Type B pancreatic cell (in vitro differentiated cells): ENCODE results near the gene RPTOR. TPM values are rescaled to one million over a fixed set of nuclear protein-coding genes. Genes with fewer than 3 reads are reported as not detected.

Experiments
- DNase-seq: peaks from one replicate; pipeline ENCODE4 v3.0.0; 2021; ENCODE audit warnings: mixed read lengths; ENCODE audit not compliant: unreplicated experiment; ENCODE audit errors: extremely low spot score
- H3K27ac Mint-ChIP-seq: 2 replicates; pipeline ENCODE4 v1.8.0; 2021; ENCODE audit warnings: mild to moderate bottlenecking, mixed read lengths
- H3K27me3 Mint-ChIP-seq: 2 replicates; pipeline ENCODE4 v1.8.0; 2021; ENCODE audit warnings: mixed read lengths
- H3K36me3 Mint-ChIP-seq: 2 replicates; pipeline ENCODE4 v1.8.0; 2021; ENCODE audit warnings: mixed read lengths
- H3K4me1 Mint-ChIP-seq: one replicate; pipeline ENCODE4 v1.8.0; 2021; ENCODE audit warnings: mixed read lengths; ENCODE audit not compliant: unreplicated experiment
- H3K4me3 Mint-ChIP-seq: 2 replicates; pipeline ENCODE4 v1.8.0; 2021; ENCODE audit warnings: mild to moderate bottlenecking, mixed read lengths
- H3K9me3 Mint-ChIP-seq: 2 replicates; pipeline ENCODE4 v1.8.0; 2021; ENCODE audit warnings: mixed read lengths
- CTCF ChIP-seq: fragments of 200-600 bp; sonication (generic); conservative IDR thresholded peaks from 2 replicates; pipeline ENCODE4 v1.5.0; 2021; ENCODE audit warnings: antibody characterized with exemption, mild to moderate bottlenecking
- total RNA-seq: library from RNA; stranded (reverse); gene quantifications from 2 replicates; pipeline ENCODE4 v1.2.1, GENCODE V29; 2021; ENCODE audit warnings: low replicate concordance

The RPTOR gene
- total RNA-seq, 1 donor from 2014 or later: 39.8 TPM

DNA sequence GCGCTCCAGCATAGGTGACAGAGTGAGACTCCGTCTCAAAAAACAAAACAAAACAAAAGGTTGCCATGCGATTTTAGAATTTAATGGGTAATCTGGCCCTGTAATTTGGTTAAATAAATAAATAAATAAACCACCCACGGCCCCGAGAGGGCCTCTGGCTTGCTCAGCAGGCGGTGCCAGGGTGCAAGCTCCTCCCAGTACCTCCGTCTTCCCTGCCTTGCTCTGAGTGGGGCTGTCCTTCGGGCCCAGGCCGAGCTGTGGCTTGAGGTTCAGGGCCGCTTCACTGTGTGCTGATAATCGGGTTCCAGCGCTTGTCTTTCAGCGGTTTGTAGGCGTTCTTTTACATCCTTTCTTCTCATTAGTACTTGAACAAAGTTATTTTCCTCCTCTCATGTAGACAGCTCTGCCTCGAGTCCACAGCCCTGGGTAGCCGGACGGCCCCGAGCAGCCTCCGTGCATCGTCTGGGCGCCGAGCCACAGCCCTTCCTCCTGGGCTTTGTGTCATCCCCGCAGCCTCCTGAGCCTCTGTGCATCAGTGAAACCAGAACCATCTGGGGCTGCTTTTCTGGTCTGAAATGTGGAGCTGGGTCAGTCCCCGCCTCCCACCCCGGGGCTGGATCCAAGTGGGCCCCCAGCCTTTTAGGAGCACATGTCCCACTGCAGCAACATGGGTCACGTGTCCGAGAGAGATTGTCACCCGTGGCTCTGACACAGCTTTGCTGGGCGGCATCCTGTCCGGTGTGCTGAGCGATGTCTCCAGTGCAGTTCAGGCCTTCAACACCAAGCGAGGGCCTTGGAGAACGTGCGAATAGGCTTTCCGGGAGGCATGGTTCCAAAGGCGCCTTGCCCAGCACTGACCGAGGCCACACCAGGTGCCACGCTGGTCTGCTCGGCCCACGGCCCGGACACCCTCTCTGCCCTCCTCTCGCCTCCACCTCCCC lies 289.6 kb downstream of the RPTOR start:
- no peak for TF ChIP-seq CTCF

DNA sequence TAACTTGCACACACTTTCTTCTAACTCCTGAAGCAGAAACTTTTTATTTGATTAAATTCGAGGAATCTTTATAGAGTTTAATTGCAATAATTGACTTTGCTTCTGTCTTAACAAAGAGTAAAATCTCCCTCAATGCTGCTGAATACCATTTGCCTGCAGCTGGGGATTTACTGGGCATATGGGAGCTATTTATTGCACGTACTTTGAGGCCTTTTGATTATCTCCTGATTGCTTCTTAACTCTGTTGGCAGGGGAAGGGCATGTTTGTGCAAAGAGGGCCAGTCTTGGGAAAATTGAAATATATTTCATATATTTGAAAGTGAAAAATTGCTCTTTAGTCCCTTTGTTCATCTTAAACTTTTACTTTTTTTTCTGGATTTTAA lies 290.2 kb downstream of the RPTOR start:
- no peaks in the 10 kb centered on the region for H3K27me3 Mint-ChIP-seq
- H3K4me1 Mint-ChIP-seq: peaks cover 42% of the 10 kb centered on the region
- no peak for DNase-seq
- TF ChIP-seq CTCF: no peak
- H3K4me3 Mint-ChIP-seq: peak overlapping the region; percentile 40
- H3K9me3 Mint-ChIP-seq: no peaks in the 10 kb centered on the region
- no peak overlapping the region for H3K27ac Mint-ChIP-seq
- peaks cover 4% of the 10 kb centered on the region for H3K36me3 Mint-ChIP-seq

More for the DNA sequence above, 289.6 kb downstream of the RPTOR start:
- H3K9me3 Mint-ChIP-seq: no peaks in the 10 kb centered on the region
- peaks cover 4% of the 10 kb centered on the region for H3K36me3 Mint-ChIP-seq
- peak overlapping the region; percentile 69 for H3K4me3 Mint-ChIP-seq
- peak overlapping the region; percentile 68 for H3K27ac Mint-ChIP-seq
- H3K4me1 Mint-ChIP-seq: peaks cover 42% of the 10 kb centered on the region
- no peak for DNase-seq
- H3K27me3 Mint-ChIP-seq: no peaks in the 10 kb centered on the region

DNA sequence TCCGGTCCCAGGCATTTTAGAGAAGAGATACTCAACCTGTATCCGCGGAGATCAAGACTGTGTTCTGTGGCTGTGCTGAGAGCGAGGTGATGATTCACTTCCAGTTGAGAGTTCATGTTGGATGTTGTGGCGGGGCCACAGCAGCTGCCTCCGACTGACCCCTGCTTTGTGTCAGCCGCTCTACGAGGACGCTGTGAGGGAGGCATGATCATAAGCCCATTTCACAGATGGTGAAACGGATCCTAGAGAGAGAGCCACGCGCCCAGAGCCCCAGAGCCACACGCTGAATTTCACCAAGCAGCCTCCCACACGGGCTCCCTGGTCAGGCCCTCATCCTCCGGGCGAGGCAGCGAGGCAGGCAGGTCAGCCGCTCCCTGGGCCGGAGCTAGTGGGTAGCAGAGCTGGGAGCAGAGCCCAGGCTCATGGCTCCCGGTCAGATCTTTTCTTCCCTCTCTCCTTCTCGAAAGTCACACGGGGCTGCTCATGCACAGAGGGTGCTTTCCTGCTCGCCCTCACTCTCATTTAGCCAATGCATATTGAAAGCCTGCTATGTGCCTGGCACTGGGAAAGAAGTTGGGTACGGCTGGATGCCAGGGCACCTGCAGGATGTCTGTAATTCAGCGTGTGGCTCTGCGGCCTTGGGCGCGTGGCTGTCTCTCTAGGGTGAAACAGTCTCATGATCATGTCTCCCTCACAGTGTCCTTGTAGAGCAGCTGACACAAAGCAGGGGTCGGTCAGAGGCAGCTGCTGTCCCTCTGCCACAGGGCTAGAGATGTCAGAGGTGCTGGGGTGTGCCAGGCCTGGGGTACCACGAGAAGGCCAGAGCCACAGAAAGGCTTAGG lies 291.4 kb downstream of the RPTOR start:
- DNase-seq: no peak
- Mint-ChIP-seq H3K4me3 (no peak overlapping the region), H3K9me3 (no peaks in the 10 kb centered on the region), H3K27me3 (no peaks in the 10 kb centered on the region), H3K4me1 (peaks cover 42% of the 10 kb centered on the region), H3K36me3 (peaks cover 4% of the 10 kb centered on the region), H3K27ac (no peak overlapping the region)
- no peak for TF ChIP-seq CTCF

- H3K9me3 Mint-ChIP-seq: no peaks in the 10 kb centered on the region
- DNase-seq: no peak
- TF ChIP-seq CTCF: no peak
- no peak overlapping the region for H3K4me3 Mint-ChIP-seq
- H3K27ac Mint-ChIP-seq: no peak overlapping the region
- peaks cover 3% of the 10 kb centered on the region for H3K36me3 Mint-ChIP-seq
- no peaks in the 10 kb centered on the region for H3K27me3 Mint-ChIP-seq
- peaks cover 41% of the 10 kb centered on the region for H3K4me1 Mint-ChIP-seq
These were observed 292.0 kb downstream of the RPTOR start for GRCh38 chr17:80836658-80836965.

DNA sequence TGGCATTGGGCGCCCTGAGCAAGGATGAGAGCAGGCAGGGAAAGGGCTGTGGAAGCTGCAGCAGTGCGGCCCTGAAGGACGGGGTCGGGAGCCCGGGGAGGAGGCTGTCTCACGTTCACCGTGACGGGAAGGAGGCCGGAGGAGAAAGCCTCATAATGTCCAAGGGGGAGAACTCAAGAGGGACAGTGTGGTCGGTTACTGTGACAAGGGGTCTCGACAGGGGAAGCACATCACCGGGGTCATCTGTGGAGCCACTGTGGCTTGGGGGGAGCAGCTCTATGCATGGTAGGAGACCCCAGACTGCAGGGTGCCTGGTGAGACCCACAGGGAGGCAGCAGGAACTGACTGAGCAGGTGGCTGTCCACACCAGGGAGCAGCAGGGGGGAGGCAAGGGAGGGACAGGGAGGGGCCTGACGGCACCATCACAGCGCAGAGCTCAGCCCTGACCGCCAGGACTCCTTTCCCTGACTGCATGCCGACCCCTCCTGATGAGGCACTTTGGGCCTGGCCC lies 292.4 kb downstream of the RPTOR start:
- TF ChIP-seq CTCF: no peak
- H3K4me3 Mint-ChIP-seq: no peak overlapping the region
- H3K9me3 Mint-ChIP-seq: no peaks in the 10 kb centered on the region
- DNase-seq: no peak
- H3K4me1 Mint-ChIP-seq: peaks cover 37% of the 10 kb centered on the region
- H3K36me3 Mint-ChIP-seq: no peaks in the 10 kb centered on the region
- H3K27me3 Mint-ChIP-seq: no peaks in the 10 kb centered on the region
- H3K27ac Mint-ChIP-seq: no peak overlapping the region
